HepG2 (cell line): ENCODE measurements around the gene RREB1. TPM values are rescaled to one million over a fixed set of nuclear protein-coding genes. Genes with fewer than 3 reads are reported as not detected.

ENCODE experiments used
- KAT8 ChIP-seq: IDR thresholded peaks from 2 replicates; pipeline ENCODE4 v1.6.1; 2016; ENCODE audit warnings: missing genetic modification reagents, missing compliant biosample characterization
- POGZ ChIP-seq: sonication (generic); formaldehyde crosslinking; IDR thresholded peaks from 2 replicates; pipeline ENCODE4 v1.4.0; 2020; ENCODE audit warnings: mild to moderate bottlenecking, missing genetic modification reagents
- PRDM4 ChIP-seq: sonication (generic); formaldehyde crosslinking; IDR thresholded peaks from 2 replicates; pipeline ENCODE4 v1.9.0; 2021; ENCODE audit warnings: missing genetic modification reagents, borderline replicate concordance
- RCOR2 ChIP-seq: IDR thresholded peaks from 2 replicates; pipeline ENCODE4 v1.6.1; 2016; ENCODE audit warnings: missing biosample characterization, missing genetic modification reagents
- SAP130 ChIP-seq: IDR thresholded peaks from 2 replicates; pipeline ENCODE4 v1.6.1; 2016; ENCODE audit warnings: low read depth
- SNAPC5 ChIP-seq: sonication (generic); formaldehyde crosslinking; IDR thresholded peaks from 2 replicates; pipeline ENCODE4 v1.8.1; 2023; ENCODE audit warnings: mild to moderate bottlenecking, missing genetic modification reagents, borderline replicate concordance
- STAG1 ChIP-seq: sonication (generic); formaldehyde crosslinking; IDR thresholded peaks from 2 replicates; pipeline ENCODE4 v1.4.0; 2020; ENCODE audit warnings: missing genetic modification reagents
- TAF15 ChIP-seq: fragments of 200-400 bp; formaldehyde crosslinking; IDR thresholded peaks from one replicate; pipeline ENCODE4 v1.6.1; 2018; ENCODE audit warnings: mild to moderate bottlenecking, low read depth, low read length; ENCODE audit not compliant: poor library complexity, severe bottlenecking
- TEF ChIP-seq: sonication (generic); formaldehyde crosslinking; IDR thresholded peaks from 2 replicates; pipeline ENCODE4 v1.5.0; 2020; ENCODE audit warnings: missing genetic modification reagents
- TFAP4 ChIP-seq: sonication (generic); IDR thresholded peaks from 2 replicates; pipeline ENCODE4 v1.6.1; 2016; ENCODE audit warnings: low read depth, borderline replicate concordance
- ZBTB39 ChIP-seq: sonication (generic); formaldehyde crosslinking; IDR thresholded peaks from 2 replicates; pipeline ENCODE4 v1.5.0; 2020; ENCODE audit warnings: missing genetic modification reagents
- ZFP36L2 ChIP-seq: sonication (generic); formaldehyde crosslinking; IDR thresholded peaks from 2 replicates; pipeline ENCODE4 v1.4.0; 2020; ENCODE audit warnings: missing genetic modification reagents
- ZMYM2 ChIP-seq: sonication (generic); formaldehyde crosslinking; IDR thresholded peaks from 2 replicates; pipeline ENCODE4 v1.8.0; 2022; ENCODE audit warnings: mild to moderate bottlenecking, missing genetic modification reagents
- ZNF326 ChIP-seq: sonication (generic); formaldehyde crosslinking; IDR thresholded peaks from 2 replicates; pipeline ENCODE4 v1.4.0; 2020; ENCODE audit warnings: missing genetic modification reagents, borderline replicate concordance
- ZNF574 ChIP-seq: sonication (generic); formaldehyde crosslinking; IDR thresholded peaks from 2 replicates; pipeline ENCODE4 v1.4.0; 2020; ENCODE audit warnings: missing genetic modification reagents
- ZNF724P ChIP-seq: sonication (generic); formaldehyde crosslinking; IDR thresholded peaks from 2 replicates; pipeline ENCODE4 v1.8.0; 2022; ENCODE audit warnings: missing genetic modification reagents, borderline replicate concordance
- ZSCAN31 ChIP-seq: sonication (generic); formaldehyde crosslinking; IDR thresholded peaks from 2 replicates; pipeline ENCODE4 v1.5.0; 2020; ENCODE audit warnings: low read depth, mild to moderate bottlenecking, missing genetic modification reagents
- polyA plus RNA-seq, 8 experiments: library from polyadenylated mRNA; depleted of rRNA in 3 of 8; stranded (reverse) in 7 of 8; unstranded in 1 of 8; fragments of >200 nt; fragmentation: Illumina TruSeq in 4 of 8; extraction: Trizol in 4 of 8; gene quantifications; 2 replicates each; pipeline versions ENCODE4 v1.2.1 to v1.2.3, GENCODE V29; 2011 to 2016; ENCODE audit warnings: low read depth in 4 of 8, missing spikeins in 1 of 8, mixed read lengths in 1 of 8; ENCODE audit not compliant: insufficient read depth in 1 of 8
- total RNA-seq, 5 experiments: library from RNA; depleted of rRNA; stranded (reverse); fragments of >200 nt; fragmentation: Illumina TruSeq; extraction: Trizol; gene quantifications; 2 replicates each; pipeline ENCODE4 v1.2.3, GENCODE V29; 2016; ENCODE audit warnings: low read depth in 1 of 5

The RREB1 gene
- total and polyA plus RNA-seq, 2 of the 13 experiments (the other 11 are each of a cell fraction or from before 2014, with no cell fraction given): 6.1 to 23.2 TPM

- no peak for TF ChIP-seq PRDM4
- TF ChIP-seq ZNF574 (CRISPR knock-in tag): peak; percentile 30; the same call in 1 of the 2 replicates
- TF ChIP-seq ZFP36L2 (CRISPR knock-in tag): no peak
- TF ChIP-seq TAF15: no peak
- peak; percentile 67; the same call in 1 of the 2 replicates for TF ChIP-seq TFAP4
- peak; percentile 72 for TF ChIP-seq SAP130 (CRISPR knock-in tag)
- TF ChIP-seq STAG1: peak; percentile 23; the same call in 1 of the 2 replicates
- peak; percentile 30; the same call in 1 of the 2 replicates for TF ChIP-seq SNAPC5 (CRISPR knock-in tag)
- TF ChIP-seq TEF (CRISPR knock-in tag): peak; percentile 21; the same call in 1 of the 2 replicates
- TF ChIP-seq ZMYM2 (CRISPR knock-in tag): 0 out of 2 replicates have a peak, but pooled peaks have one; percentile 47
- TF ChIP-seq KAT8: 0 out of 2 replicates have a peak, but pooled peaks have one; percentile 44
- peak; percentile 87 for TF ChIP-seq POGZ
- no peak for TF ChIP-seq ZNF326 (CRISPR knock-in tag)
- TF ChIP-seq RCOR2: peak; percentile 68; the same call in 1 of the 2 replicates
- no peak for TF ChIP-seq ZNF724P (CRISPR knock-in tag)
- TF ChIP-seq ZSCAN31: 0 out of 2 replicates have a peak, but pooled peaks have one; percentile 43
- TF ChIP-seq ZBTB39 (CRISPR knock-in tag): no peak
Measured at GRCh38 chr6:7200598-7201443, 93.1 kb downstream of the RREB1 start (continued).
